ENCODE measurements around the gene CEP126. TPM values are rescaled to one million over a fixed set of nuclear protein-coding genes. Genes with fewer than 3 reads are reported as not detected.

The CEP126 gene
- total and polyA plus RNA-seq, 2 donors (not counting 1 experiment from before 2014, with no cell fraction given), result 4.7 to 6.4 TPM

DNA sequence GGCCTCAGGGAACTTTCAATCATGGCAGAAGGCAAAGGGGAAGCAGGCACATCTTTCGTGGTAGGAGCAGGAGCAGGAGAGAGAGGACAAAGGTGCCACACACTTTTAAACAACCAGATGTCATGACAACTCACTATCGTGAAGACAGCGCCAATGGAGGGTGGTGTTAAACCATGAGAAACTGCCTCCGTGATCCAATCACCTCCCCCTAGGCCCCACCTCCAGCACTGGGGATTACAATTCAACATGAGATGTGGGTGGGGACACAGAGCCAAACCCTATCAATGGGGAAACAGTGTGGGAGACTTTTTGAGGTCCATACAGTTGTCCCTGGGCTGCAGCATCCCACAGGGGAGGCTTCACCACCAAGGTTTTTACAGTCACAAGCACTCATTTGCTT, 90.5 kb downstream of the CEP126 start:
- no peak for DNase-seq (ENCODE audit: low read depth in 2 of 2)
- H4K20me1 ChIP-seq (ENCODE audit: control insufficient read depth, extremely low read depth, insufficient read depth, low read length), result no peaks in the 10 kb centered on the region
- H3K27me3 ChIP-seq (ENCODE audit: control insufficient read depth, insufficient read depth, low read length), result no peaks in the 10 kb centered on the region
- H2AFZ ChIP-seq (ENCODE audit: low read length), result no peak overlapping the region
- no peaks in the 10 kb centered on the region for H3K79me2 ChIP-seq (ENCODE audit: control insufficient read depth, insufficient read depth, low read length)
- H3K9me3 ChIP-seq (ENCODE audit: control insufficient read depth, insufficient read depth, low read depth, low read length), result no peaks in the 10 kb centered on the region
- peaks cover 7% of the 10 kb centered on the region for H3K4me1 ChIP-seq (ENCODE audit: control insufficient read depth, extremely low read depth, insufficient read depth, low read length)
- H3K36me3 ChIP-seq (ENCODE audit: control insufficient read depth, insufficient read depth, low read length), result no peaks in the 10 kb centered on the region
- H3K9ac ChIP-seq (ENCODE audit: insufficient read depth, low read length), result no peak overlapping the region
- no peak overlapping the region for H3K4me3 ChIP-seq (replicated peaks in 1 of 4; ENCODE audit: control extremely low read depth in 1 of 4, insufficient read depth in 1 of 4, low read depth in 3 of 4, low read length in 4 of 4)
- no peak overlapping the region for H3K27ac ChIP-seq (ENCODE audit: insufficient read depth, low read length)
- no peak overlapping the region for H3K4me2 ChIP-seq (ENCODE audit: extremely low read depth, insufficient read depth, low read length)
- TF ChIP-seq EZH2 (IDR thresholded peaks at IDR 0.05; ENCODE audit: low read length, missing control alignments), result no peak
- TF ChIP-seq, protein P1, sequence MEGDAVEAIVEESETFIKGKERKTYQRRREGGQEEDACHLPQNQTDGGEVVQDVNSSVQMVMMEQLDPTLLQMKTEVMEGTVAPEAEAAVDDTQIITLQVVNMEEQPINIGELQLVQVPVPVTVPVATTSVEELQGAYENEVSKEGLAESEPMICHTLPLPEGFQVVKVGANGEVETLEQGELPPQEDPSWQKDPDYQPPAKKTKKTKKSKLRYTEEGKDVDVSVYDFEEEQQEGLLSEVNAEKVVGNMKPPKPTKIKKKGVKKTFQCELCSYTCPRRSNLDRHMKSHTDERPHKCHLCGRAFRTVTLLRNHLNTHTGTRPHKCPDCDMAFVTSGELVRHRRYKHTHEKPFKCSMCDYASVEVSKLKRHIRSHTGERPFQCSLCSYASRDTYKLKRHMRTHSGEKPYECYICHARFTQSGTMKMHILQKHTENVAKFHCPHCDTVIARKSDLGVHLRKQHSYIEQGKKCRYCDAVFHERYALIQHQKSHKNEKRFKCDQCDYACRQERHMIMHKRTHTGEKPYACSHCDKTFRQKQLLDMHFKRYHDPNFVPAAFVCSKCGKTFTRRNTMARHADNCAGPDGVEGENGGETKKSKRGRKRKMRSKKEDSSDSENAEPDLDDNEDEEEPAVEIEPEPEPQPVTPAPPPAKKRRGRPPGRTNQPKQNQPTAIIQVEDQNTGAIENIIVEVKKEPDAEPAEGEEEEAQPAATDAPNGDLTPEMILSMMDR (conservative IDR thresholded peaks at IDR 0.05 in 1 of 2, IDR thresholded peaks at IDR 0.05 in 1 of 2; ENCODE audit: low read depth in 1 of 2, low read length in 2 of 2), result no peak

DNA sequence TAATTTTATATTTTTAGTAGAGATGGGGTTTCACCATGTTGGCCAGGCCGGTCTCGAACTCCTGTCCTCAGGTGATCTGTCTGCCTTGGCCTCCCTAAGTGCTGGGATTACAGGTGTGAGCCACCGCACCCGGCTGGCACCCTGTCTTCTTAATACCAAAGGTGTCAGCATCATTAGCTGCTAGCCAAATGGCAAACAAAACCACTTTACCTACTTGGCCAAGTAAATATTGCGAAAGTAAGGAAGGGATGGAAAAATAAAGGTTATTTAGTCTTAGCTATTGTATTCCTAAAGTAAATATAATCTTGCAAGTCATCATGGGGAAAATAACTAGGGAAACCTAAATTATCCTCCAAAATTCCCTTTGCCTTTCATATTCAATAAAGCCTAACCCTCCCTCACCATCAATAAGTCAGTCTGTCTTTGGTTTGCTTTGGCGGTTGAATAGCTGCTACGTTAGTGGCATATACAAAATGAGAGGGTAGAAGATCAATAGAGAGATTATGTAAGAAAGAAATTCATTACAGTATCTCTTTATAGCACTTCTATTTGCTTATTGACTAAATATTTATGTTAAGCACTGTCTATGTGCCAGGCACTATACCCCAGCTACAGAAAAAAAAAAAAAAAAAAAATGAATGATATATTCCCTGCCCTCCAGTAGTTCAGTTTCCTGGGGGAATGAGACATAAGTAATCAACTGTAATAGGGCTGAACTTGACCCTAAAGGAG, 92.2 kb downstream of the CEP126 start:
- H3K4me3 ChIP-seq (replicated peaks in 1 of 4; ENCODE audit: control extremely low read depth in 1 of 4, insufficient read depth in 1 of 4, low read depth in 3 of 4, low read length in 4 of 4), result no peak overlapping the region
- TF ChIP-seq, protein P1 (conservative IDR thresholded peaks at IDR 0.05 in 1 of 2, IDR thresholded peaks at IDR 0.05 in 1 of 2; ENCODE audit: low read depth in 1 of 2, low read length in 2 of 2), result no peak
- TF ChIP-seq EZH2 (IDR thresholded peaks at IDR 0.05; ENCODE audit: low read length, missing control alignments), result no peak

DNA sequence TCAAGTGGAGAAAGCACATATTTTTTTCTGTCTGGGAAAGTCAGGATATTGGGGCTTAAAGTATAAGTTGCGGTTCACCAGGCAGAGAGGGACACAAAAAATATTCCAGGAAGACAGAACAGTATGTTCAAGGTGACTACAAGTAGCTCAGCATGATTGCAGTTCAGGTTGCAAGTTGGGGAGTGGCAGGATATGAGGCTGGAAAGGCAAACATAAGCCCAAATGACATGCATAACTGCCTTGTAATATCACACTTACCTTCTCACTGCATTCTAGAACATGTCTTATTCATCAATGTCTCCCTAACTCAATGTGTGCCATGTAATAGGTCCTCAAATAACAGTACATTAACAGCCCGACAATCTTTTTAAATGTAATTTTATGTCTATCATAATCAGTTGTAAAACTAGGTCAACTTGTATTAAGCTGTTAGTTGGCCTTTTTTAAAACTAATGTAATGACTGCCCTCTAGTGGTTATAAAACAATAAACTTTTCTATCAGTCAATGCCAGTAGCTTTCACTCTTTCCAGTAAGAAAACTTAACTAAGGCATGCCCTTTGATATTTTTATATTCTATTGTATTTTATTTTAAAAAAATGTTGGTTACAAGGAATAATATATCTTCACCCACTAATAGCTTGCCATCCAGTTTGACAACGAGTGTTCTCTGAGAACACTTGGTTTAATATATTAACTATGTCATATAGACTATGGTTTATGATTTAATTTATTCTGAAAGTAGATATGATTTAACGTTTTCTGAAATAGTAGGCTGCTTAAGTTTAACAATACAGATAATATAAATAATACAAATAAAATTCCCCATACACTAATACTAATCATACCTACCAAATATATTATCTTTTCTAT, 93.0 kb downstream of the CEP126 start:
- H2AFZ ChIP-seq (ENCODE audit: low read length), result peak overlapping the region; percentile 74
- peak; percentile 50 to 73 for DNase-seq (ENCODE audit: low read depth in 2 of 2)
- no peaks in the 10 kb centered on the region for H3K27me3 ChIP-seq (ENCODE audit: control insufficient read depth, insufficient read depth, low read length)
- H3K4me3 ChIP-seq (replicated peaks in 1 of 4; ENCODE audit: control extremely low read depth in 1 of 4, insufficient read depth in 1 of 4, low read depth in 3 of 4, low read length in 4 of 4), result no peak overlapping the region
- H3K27ac ChIP-seq (ENCODE audit: insufficient read depth, low read length), result no peak overlapping the region
- H3K36me3 ChIP-seq (ENCODE audit: control insufficient read depth, insufficient read depth, low read length), result no peaks in the 10 kb centered on the region
- no peaks in the 10 kb centered on the region for H4K20me1 ChIP-seq (ENCODE audit: control insufficient read depth, extremely low read depth, insufficient read depth, low read length)
- TF ChIP-seq, protein P1 (conservative IDR thresholded peaks at IDR 0.05 in 1 of 2, IDR thresholded peaks at IDR 0.05 in 1 of 2; ENCODE audit: low read depth in 1 of 2, low read length in 2 of 2), result peak in 1 of 2 donors; percentile 31
- no peak for TF ChIP-seq EZH2 (IDR thresholded peaks at IDR 0.05; ENCODE audit: low read length, missing control alignments)
- peak overlapping the region; percentile 8 for H3K4me2 ChIP-seq (ENCODE audit: extremely low read depth, insufficient read depth, low read length)
- H3K9ac ChIP-seq (ENCODE audit: insufficient read depth, low read length), result no peak overlapping the region
- no peaks in the 10 kb centered on the region for H3K9me3 ChIP-seq (ENCODE audit: control insufficient read depth, insufficient read depth, low read depth, low read length)
- H3K79me2 ChIP-seq (ENCODE audit: control insufficient read depth, insufficient read depth, low read length), result no peaks in the 10 kb centered on the region
- peaks cover 18% of the 10 kb centered on the region for H3K4me1 ChIP-seq (ENCODE audit: control insufficient read depth, extremely low read depth, insufficient read depth, low read length)

More for the DNA sequence above, 92.2 kb downstream of the CEP126 start:
- H3K27me3 ChIP-seq (ENCODE audit: control insufficient read depth, insufficient read depth, low read length), result no peaks in the 10 kb centered on the region
- H3K4me1 ChIP-seq (ENCODE audit: control insufficient read depth, extremely low read depth, insufficient read depth, low read length), result peaks cover 18% of the 10 kb centered on the region
- H3K9me3 ChIP-seq (ENCODE audit: control insufficient read depth, insufficient read depth, low read depth, low read length), result no peaks in the 10 kb centered on the region
- no peak overlapping the region for H3K27ac ChIP-seq (ENCODE audit: insufficient read depth, low read length)
- no peaks in the 10 kb centered on the region for H3K36me3 ChIP-seq (ENCODE audit: control insufficient read depth, insufficient read depth, low read length)
- no peak overlapping the region for H2AFZ ChIP-seq (ENCODE audit: low read length)
- no peaks in the 10 kb centered on the region for H3K79me2 ChIP-seq (ENCODE audit: control insufficient read depth, insufficient read depth, low read length)
- H3K9ac ChIP-seq (ENCODE audit: insufficient read depth, low read length), result no peak overlapping the region
- H3K4me2 ChIP-seq (ENCODE audit: extremely low read depth, insufficient read depth, low read length), result no peak overlapping the region
- DNase-seq (ENCODE audit: low read depth in 2 of 2), result no peak
- no peaks in the 10 kb centered on the region for H4K20me1 ChIP-seq (ENCODE audit: control insufficient read depth, extremely low read depth, insufficient read depth, low read length)
